Left lung (tissue), 10 donors: ENCODE data around the gene NPB. TPM values are rescaled to one million over a fixed set of nuclear protein-coding genes. Genes with fewer than 3 reads are reported as not detected.

Experiments used
- ATAC-seq: fragments of 200-7000 bp; cut with Tn5 transposase; one replicate; pipeline ENCODE4 v1.9.1; 2020; ENCODE audit warnings: moderate library complexity
- DNase-seq, 4 donors: peaks; one replicate each; pipeline ENCODE4 v3.0.0-alpha.2; 2013 to 2020
- H3K27ac ChIP-seq, 2 donors: fragments of 200-600 bp; sonication (generic) in 1 of 2; one replicate each; pipeline versions ENCODE4 v1.5.0 to v1.8.0; 2020 to 2021
- H3K27me3 ChIP-seq, 2 donors: fragments of 200-600 bp; sonication (generic) in 1 of 2; one replicate each; pipeline versions ENCODE4 v1.5.0 to v1.8.0; 2020 to 2021
- H3K36me3 ChIP-seq, 2 donors: fragments of 200-600 bp; sonication (generic) in 1 of 2; one replicate each; pipeline versions ENCODE4 v1.5.0 to v1.8.0; 2020 to 2021
- H3K4me1 ChIP-seq, 2 donors: fragments of 200-600 bp; one replicate each; pipeline ENCODE4 v1.8.0; 2021
- H3K4me3 ChIP-seq, 2 donors: fragments of 200-600 bp; sonication (generic) in 1 of 2; one replicate each; pipeline versions ENCODE4 v1.5.0 to v1.8.0; 2020 to 2021; ENCODE audit warnings: mild to moderate bottlenecking in 1 of 2
- H3K9me3 ChIP-seq, 2 donors: fragments of 200-600 bp; sonication (generic) in 1 of 2; one replicate each; pipeline versions ENCODE4 v1.5.0 to v1.8.0; 2020 to 2021
- intact Hi-C, 2 donors: fragments of 100-400 bp; cut with DNase I; formaldehyde crosslinking; loops; one replicate each; pipeline versions ENCODE4 v1.11.2 to v1.14.2; 2022
- polyA plus RNA-seq, 6 donors: library from polyadenylated mRNA; unstranded; fragments of 120-200 nt; gene quantifications; one replicate each; pipeline ENCODE4 v1.2.1, GENCODE V29; 2013; ENCODE audit not compliant: insufficient read length in 6 of 6
- total RNA-seq, 2 donors: library from RNA; stranded (reverse); fragmentation: NEBNext Ultra II Directional; extraction: Animal tissue kit (Norgen Biotek cat#: 25700); gene quantifications; one replicate each; pipeline ENCODE4 v1.2.1, GENCODE V29; 2021
- TF ChIP-seq, protein P1 (sequence below), 2 donors: fragments of 200-600 bp; sonication (generic) in 1 of 2; IDR thresholded peaks; one replicate each; pipeline versions ENCODE4 v1.5.0 to v1.8.0; 2021; ENCODE audit warnings: antibody characterized with exemption in 2 of 2
- donor health status: DM: no; HTN: yes; CAD: no.
- donor health status: DM: no; HTN: no; CAD: no.

The NPB gene
- total and polyA plus RNA-seq, 8 donors = 0.26 to 2.1 (median 1.3) TPM

- TF ChIP-seq, protein P1, sequence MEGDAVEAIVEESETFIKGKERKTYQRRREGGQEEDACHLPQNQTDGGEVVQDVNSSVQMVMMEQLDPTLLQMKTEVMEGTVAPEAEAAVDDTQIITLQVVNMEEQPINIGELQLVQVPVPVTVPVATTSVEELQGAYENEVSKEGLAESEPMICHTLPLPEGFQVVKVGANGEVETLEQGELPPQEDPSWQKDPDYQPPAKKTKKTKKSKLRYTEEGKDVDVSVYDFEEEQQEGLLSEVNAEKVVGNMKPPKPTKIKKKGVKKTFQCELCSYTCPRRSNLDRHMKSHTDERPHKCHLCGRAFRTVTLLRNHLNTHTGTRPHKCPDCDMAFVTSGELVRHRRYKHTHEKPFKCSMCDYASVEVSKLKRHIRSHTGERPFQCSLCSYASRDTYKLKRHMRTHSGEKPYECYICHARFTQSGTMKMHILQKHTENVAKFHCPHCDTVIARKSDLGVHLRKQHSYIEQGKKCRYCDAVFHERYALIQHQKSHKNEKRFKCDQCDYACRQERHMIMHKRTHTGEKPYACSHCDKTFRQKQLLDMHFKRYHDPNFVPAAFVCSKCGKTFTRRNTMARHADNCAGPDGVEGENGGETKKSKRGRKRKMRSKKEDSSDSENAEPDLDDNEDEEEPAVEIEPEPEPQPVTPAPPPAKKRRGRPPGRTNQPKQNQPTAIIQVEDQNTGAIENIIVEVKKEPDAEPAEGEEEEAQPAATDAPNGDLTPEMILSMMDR (IDR thresholded peaks at IDR 0.05) = no peak
- Histone ChIP-seq H3K9me3 (no peaks in the 10 kb centered on the region), H3K4me1 (peaks cover 33 to 96% of the 10 kb centered on the region in 2 donors), H3K36me3 (peaks cover 0 to 41% of the 10 kb centered on the region in 2 donors), H3K4me3 (peak overlapping the region in 1 of 2 donors; percentile 1), H3K27ac (peak overlapping the region in 1 of 2 donors; percentile 98), H3K27me3 (no peaks in the 10 kb centered on the region)
- intact Hi-C loops = no loop called here
- DNase-seq (no peak), ATAC-seq (no peak)
Observed at GRCh38 chr17:81920612-81921536, 18.8 kb downstream of the NPB start.

DNA sequence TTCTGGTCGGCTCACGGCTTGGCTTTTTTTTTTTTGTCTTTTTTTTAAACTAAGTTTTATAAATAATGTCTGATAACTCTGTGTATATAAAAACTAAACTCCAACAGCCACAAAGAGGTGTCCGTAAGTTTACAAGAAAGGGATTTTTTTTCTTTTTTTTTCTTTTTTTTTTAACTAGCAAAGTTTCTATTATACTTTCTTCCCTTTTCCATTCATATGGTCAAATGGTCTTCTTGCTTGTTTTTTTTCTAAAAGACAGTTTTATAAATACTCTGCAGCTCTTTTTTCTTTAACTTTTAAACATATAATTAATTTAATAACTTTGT lies 19.5 kb downstream of the NPB start:
- Histone ChIP-seq H3K4me1 (peaks cover 30 to 95% of the 10 kb centered on the region in 2 donors), H3K36me3 (peaks cover 0 to 39% of the 10 kb centered on the region in 2 donors), H3K27me3 (no peaks in the 10 kb centered on the region), H3K4me3 (peak overlapping the region in 1 of 2 donors; percentile 98), H3K9me3 (no peaks in the 10 kb centered on the region), H3K27ac (peak overlapping the region in 1 of 2 donors; percentile 98)
- ATAC-seq (no peak), DNase-seq (no peak)
- intact Hi-C loops = no loop called here
- TF ChIP-seq, protein P1 (IDR thresholded peaks at IDR 0.05) = no peak

DNA sequence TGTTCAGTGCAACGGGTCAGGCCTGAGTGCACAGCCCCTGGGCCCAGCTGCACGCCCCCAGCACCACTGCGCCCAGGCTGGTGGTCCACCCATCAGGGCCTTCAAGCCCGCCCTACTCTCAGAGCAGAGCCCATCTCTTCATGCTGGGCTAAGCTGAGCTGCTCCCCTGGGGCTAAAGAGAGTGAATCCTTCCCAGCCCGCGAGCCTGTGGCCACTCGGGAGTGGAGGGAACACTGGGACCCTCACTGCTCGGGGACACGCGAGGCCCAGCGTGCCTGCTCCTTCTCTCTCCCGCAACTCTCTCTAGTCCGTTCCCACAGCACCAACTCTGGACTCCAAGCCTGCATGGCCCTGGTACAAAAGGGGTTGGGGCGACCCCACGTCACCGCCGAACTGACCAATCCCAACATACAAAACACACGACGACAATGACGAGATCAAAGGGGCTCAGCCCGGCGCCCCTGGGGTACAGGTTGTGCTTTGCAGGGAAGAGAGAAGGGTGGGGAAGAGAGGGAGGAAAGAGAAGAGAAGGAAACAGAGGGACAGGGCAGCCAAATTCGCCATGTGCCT lies 20.0 kb downstream of the NPB start:
- H3K4me3 ChIP-seq = peak overlapping the region in 1 of 2 donors; percentile 98
- intact Hi-C loops = no loop called here
- H3K36me3 ChIP-seq = peaks cover 0 to 39% of the 10 kb centered on the region in 2 donors
- TF ChIP-seq, protein P1 (IDR thresholded peaks at IDR 0.05) = no peak
- H3K4me1 ChIP-seq = peaks cover 24 to 90% of the 10 kb centered on the region in 2 donors
- no peaks in the 10 kb centered on the region for H3K9me3 ChIP-seq
- H3K27ac ChIP-seq = peak overlapping the region in 1 of 2 donors; percentile 98
- no peak for DNase-seq
- no peaks in the 10 kb centered on the region for H3K27me3 ChIP-seq
- no peak for ATAC-seq

- TF ChIP-seq, protein P1 (IDR thresholded peaks at IDR 0.05) = no peak
- no peaks in the 10 kb centered on the region for H3K27me3 ChIP-seq
- intact Hi-C loops = no loop called here
- ATAC-seq = no peak
- H3K36me3 ChIP-seq = peaks cover 0 to 39% of the 10 kb centered on the region in 2 donors
- peaks cover 22 to 85% of the 10 kb centered on the region in 2 donors for H3K4me1 ChIP-seq
- H3K9me3 ChIP-seq = no peaks in the 10 kb centered on the region
- peak overlapping the region in 1 of 2 donors; percentile 98 for H3K4me3 ChIP-seq
- no peak for DNase-seq
- H3K27ac ChIP-seq = peak overlapping the region; percentile 56 to 98
Observed at GRCh38 chr17:81922566-81923301, 20.7 kb downstream of the NPB start.
